ENCODE measurements around the gene OSM.

OSM gene

DNA sequence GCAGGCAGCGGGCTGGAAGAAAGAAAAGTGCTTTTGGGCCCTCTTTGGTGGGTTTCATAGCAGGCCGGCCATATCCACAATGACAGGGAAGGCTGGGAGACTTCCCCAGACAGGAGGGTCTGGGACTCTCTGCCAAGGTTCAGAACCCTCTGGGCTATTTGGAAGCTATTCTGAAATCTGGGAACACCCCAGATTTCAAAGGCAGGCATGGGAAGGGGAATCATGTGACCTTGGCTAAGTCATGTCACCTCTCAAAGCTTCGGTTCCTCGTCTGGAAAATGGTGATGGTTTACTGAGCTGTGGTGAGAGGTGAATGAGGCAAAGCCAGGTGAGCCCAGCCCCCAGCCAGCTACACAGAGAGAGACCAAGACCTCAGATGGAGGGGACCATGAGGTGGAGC is 18.0 kb upstream of the OSM start:
- H3K36me3 ChIP-seq (ENCODE audit: insufficient read depth, low read length) = no peaks in the 10 kb centered on the region
- H3K9me3 ChIP-seq (ENCODE audit: control insufficient read depth, insufficient read depth, low read length) = no peaks in the 10 kb centered on the region
- H3K4me1 ChIP-seq (ENCODE audit: insufficient read depth, low read length) = no peaks in the 10 kb centered on the region
- no peak overlapping the region for H3K9ac ChIP-seq (ENCODE audit: low read depth, low read length)

DNA sequence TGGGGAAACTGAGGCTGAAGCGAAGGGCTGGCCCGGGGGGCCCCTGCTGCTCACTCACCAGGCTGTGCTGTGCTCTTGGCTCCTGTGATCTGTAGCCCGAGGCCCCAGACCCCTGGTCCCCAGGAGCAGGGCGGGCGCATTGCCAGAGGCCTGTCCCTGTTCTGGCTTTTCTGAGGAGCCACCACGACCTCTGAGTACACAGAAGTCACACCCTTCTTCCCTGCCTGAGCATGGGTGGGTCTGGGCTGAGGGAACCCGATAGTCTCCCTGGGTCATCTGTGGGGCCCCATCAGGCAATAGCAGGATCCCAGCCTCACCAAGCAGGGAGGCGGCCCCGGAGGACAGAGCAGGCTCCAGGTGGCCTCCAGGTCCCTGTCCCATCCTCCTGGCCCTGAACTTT is 17.5 kb upstream of the OSM start:
- H3K9ac ChIP-seq (ENCODE audit: low read depth, low read length) = no peak overlapping the region
- H3K9me3 ChIP-seq (ENCODE audit: control insufficient read depth, insufficient read depth, low read length) = no peaks in the 10 kb centered on the region
- no peaks in the 10 kb centered on the region for H3K36me3 ChIP-seq (ENCODE audit: insufficient read depth, low read length)
- H3K4me1 ChIP-seq (ENCODE audit: insufficient read depth, low read length) = no peaks in the 10 kb centered on the region

DNA sequence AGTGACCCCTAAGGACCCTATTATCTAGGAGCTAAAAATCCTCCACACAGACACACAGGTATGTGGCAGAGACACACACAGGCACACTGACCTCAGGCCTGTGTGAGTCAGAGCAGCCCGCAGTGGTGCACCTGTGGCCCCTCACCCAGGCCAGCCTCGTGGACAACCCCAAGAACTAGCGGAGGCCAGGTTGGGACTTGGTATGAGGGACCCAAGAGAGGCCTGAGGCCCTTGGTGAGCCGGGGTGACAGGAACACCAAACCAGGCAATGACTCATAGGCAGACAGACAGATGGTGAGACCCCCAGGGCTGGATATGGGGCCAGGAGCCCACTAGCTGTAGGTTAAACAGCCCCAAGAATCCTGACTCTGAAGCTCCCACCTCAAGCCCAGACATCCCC is 16.7 kb upstream of the OSM start:
- Histone ChIP-seq H3K4me1 (ENCODE audit: insufficient read depth, low read length) (peaks cover under 1% of the 10 kb centered on the region; the same call in 1 of the 2 replicates), H3K9me3 (ENCODE audit: control insufficient read depth, insufficient read depth, low read length) (no peaks in the 10 kb centered on the region), H3K36me3 (ENCODE audit: insufficient read depth, low read length) (no peaks in the 10 kb centered on the region), H3K9ac (ENCODE audit: low read depth, low read length) (no peak overlapping the region)

DNA sequence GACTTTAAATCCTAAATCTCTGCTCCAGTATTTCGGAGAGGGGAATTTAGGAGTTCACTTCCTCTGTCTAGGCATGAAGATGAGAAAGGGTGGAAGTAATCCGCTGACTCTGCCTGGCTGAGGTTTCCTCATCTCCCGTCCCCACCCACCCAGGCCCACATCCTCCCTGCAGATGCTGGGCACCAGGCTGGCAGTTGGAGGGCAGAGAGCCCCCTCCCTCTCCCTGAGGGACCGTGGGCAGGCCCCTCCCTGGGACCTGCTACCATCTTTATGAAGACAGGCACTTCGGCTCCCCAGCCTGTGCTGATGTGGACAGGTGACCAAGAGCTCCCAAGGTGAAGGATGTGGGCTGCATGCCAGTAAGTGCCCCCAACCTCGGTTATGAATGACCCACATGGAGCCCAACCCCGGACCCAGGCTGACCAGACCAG is 16.0 kb upstream of the OSM start:
- Histone ChIP-seq H3K9me3 (ENCODE audit: control insufficient read depth, insufficient read depth, low read length) (no peaks in the 10 kb centered on the region), H3K36me3 (ENCODE audit: insufficient read depth, low read length) (no peaks in the 10 kb centered on the region), H3K4me1 (ENCODE audit: insufficient read depth, low read length) (peaks cover 8% of the 10 kb centered on the region; the same call in 1 of the 2 replicates), H3K9ac (ENCODE audit: low read depth, low read length) (no peak overlapping the region)

DNA sequence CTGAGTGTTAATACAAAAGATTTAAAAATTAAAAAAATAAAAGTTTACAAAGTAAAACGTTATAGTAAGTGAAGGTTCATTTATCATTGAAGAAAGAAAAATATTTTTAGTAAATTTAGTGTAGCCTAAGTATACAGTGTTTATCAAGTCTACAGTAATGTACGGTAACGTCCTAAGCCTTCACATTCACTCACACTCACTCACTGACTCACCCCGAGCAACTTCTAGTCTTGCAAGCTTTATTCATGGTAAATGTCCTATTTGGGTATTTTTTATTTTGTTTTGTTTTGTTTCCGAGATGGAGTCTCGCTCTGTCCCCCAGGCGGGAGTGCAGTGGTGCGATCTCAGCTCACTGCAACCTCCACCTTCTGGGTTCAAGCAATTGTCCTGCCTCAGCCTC is 13.9 kb upstream of the OSM start:
- Histone ChIP-seq H3K9me3 (ENCODE audit: control insufficient read depth, insufficient read depth, low read length) (no peaks in the 10 kb centered on the region), H3K9ac (ENCODE audit: low read depth, low read length) (no peak overlapping the region), H3K4me1 (ENCODE audit: insufficient read depth, low read length) (peaks cover 16% of the 10 kb centered on the region), H3K36me3 (ENCODE audit: insufficient read depth, low read length) (no peaks in the 10 kb centered on the region)

DNA sequence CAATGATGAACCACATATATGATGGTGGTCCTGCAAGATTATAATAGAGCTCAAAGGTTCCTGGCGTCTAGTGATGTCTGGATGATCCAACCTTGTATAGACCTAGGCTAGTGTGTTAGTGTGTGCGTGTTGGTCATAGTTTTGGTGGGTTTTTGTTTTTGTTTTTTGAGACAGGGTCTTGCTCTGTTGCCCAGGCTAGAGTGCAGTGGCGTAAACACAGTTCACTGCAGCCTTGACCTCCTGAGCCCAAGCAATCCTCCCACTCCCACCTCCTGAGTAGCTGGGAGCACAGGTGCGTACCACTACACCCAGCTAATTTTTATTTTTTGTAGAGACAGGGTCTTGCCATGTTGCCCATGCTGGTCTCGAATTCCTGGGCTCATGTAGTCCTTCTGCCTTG is 13.3 kb upstream of the OSM start:
- Histone ChIP-seq H3K9ac (ENCODE audit: low read depth, low read length) (no peak overlapping the region), H3K36me3 (ENCODE audit: insufficient read depth, low read length) (no peaks in the 10 kb centered on the region), H3K4me1 (ENCODE audit: insufficient read depth, low read length) (peaks cover 18% of the 10 kb centered on the region), H3K9me3 (ENCODE audit: control insufficient read depth, insufficient read depth, low read length) (no peaks in the 10 kb centered on the region)

DNA sequence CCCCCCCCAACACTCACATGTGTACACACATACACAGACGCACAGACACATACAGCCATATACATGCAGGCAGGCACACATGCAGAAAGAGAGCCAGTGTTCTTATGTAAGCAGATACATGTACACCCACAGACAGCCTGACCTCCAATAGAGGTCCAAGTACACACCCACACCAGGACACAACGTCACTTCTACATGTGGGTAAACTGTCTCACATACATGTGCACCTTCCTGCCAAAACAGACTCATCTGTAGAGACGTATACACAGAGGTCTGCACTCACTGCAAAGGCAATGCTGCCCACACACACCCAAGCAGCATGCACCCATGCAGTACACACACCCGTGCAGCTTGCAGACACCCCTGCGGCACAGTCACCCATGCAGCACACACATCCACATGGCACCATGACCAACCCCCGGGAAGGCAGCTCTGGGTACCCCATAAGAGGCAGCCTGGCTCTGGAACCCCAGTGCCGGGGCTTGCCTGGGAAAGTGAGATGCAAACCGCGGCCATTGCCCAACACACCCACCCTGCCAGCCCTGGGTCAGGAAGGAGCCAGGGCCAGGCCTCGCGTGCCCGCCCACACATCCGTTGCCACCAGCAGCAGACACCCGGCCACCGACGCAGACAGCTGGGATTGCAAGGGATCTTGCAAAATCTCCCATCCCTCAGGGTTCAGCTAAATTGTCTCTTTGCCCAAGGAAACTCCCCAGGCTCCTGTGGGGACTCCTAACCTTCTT is 12.6 kb upstream of the OSM start:
- peaks cover 18% of the 10 kb centered on the region for H3K4me1 ChIP-seq (ENCODE audit: insufficient read depth, low read length)
- H3K36me3 ChIP-seq (ENCODE audit: insufficient read depth, low read length) = no peaks in the 10 kb centered on the region
- no peaks in the 10 kb centered on the region for H3K9me3 ChIP-seq (ENCODE audit: control insufficient read depth, insufficient read depth, low read length)
- no peak overlapping the region for H3K9ac ChIP-seq (ENCODE audit: low read depth, low read length)

DNA sequence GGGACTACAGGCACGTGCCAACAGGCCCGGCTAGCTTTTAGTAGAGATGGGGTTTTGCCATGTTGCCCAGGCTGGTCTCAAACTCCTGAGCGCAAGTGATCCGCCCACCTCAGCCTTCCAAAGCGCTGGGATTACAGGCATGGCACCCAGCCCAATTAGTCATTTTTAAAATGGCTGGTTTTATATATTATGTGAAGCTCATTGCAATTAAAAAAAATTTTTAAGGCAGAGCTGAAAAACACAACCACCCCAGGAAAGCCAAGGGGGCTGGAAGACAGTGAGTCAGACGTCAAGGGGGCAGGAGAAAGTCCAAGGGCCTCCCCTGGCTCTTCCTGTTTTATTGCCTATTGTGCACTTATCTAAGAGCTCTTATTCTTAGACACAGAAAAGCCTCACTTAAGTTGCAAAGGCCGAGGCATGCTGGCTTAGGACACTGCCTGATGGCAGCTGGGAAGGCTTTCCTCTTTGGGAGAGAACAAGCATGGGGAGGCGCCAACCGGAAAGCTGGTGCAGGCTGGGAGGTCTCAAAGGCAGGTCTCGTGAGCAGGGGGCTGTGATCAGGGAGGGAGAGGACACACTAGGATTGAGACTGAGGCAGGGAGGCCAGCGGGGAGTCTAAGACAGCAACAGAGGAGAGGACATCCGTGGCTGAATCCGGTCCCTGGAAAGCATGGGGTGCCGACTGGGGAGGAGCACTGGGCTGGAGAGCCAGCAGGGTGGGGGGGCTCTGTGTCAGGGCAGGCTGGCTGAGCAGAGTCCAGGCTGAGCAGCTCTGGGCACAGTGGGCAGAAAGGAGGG is 11.1 kb upstream of the OSM start:
- Histone ChIP-seq H3K36me3 (ENCODE audit: insufficient read depth, low read length) (no peaks in the 10 kb centered on the region), H3K4me1 (ENCODE audit: insufficient read depth, low read length) (peaks cover 18% of the 10 kb centered on the region), H3K9me3 (ENCODE audit: control insufficient read depth, insufficient read depth, low read length) (no peaks in the 10 kb centered on the region), H3K9ac (ENCODE audit: low read depth, low read length) (peak overlapping the region; percentile 7; the same call in 1 of the 2 replicates)

DNA sequence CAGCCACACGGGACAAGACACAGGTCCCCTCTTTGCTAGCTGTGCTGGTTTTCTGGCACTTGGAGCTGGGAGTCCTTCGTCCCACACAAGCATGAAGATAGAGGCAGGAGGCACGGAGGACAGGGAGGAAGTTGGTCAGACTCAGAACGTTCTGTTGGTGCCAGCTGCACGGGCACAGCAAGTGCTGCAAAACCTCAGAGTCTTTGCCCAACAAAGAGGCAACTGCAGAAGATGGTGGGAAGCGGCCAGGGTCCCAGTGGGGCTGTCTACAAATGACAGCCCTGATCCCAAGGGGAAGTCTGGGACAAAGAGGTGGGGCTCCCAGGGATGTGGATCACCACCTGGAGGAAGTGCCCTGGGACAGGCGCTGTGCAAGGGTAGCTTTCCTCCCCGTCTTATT is 9.4 kb upstream of the OSM start:
- no peaks in the 10 kb centered on the region for H3K36me3 ChIP-seq (ENCODE audit: insufficient read depth, low read length)
- H3K9me3 ChIP-seq (ENCODE audit: control insufficient read depth, insufficient read depth, low read length) = no peaks in the 10 kb centered on the region
- no peak overlapping the region for H3K9ac ChIP-seq (ENCODE audit: low read depth, low read length)
- peaks cover 18% of the 10 kb centered on the region for H3K4me1 ChIP-seq (ENCODE audit: insufficient read depth, low read length)

DNA sequence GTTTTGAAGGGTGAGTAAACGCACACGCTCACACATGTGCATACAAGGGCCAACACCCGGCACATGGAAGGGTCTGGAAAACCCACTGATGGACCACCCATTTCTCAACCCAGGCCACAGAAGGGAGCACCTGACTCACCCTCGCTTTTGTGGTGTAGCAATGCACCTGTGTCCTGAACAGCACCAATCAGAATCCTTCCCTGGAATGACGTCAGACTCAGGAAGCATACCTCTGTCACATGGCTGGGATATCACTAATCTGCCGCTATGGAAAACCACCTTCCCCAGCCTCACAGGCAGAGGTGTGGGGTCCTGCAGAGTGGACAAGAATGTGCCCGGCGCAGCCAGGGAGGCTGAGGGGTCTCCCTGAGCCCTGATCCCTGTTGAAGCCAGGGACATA is 9.0 kb upstream of the OSM start:
- peaks cover 18% of the 10 kb centered on the region for H3K4me1 ChIP-seq (ENCODE audit: insufficient read depth, low read length)
- no peaks in the 10 kb centered on the region for H3K36me3 ChIP-seq (ENCODE audit: insufficient read depth, low read length)
- H3K9me3 ChIP-seq (ENCODE audit: control insufficient read depth, insufficient read depth, low read length) = no peaks in the 10 kb centered on the region
- no peak overlapping the region for H3K9ac ChIP-seq (ENCODE audit: low read depth, low read length)

DNA sequence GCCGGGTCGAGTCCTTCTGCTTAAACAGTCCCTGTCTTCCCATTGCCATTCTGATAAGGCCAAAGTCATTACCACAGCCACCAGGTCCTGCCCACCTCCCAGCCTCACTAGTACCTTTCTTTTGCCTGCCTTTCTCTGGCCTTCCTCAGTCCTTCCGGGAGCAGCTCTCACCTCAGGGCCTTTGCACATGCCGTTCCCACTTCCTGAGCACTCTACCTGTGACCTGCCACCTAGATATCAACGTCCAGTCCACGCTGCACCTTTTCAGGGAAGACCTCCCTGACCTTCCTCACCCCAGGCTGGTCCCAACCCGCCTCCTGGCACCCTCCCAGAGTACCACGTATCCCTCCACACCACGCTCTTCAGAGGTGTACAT is 7.8 kb upstream of the OSM start:
- Histone ChIP-seq H3K36me3 (ENCODE audit: insufficient read depth, low read length) (no peaks in the 10 kb centered on the region), H3K4me1 (ENCODE audit: insufficient read depth, low read length) (peaks cover 18% of the 10 kb centered on the region), H3K9ac (ENCODE audit: low read depth, low read length) (no peak overlapping the region), H3K9me3 (ENCODE audit: control insufficient read depth, insufficient read depth, low read length) (no peaks in the 10 kb centered on the region)

DNA sequence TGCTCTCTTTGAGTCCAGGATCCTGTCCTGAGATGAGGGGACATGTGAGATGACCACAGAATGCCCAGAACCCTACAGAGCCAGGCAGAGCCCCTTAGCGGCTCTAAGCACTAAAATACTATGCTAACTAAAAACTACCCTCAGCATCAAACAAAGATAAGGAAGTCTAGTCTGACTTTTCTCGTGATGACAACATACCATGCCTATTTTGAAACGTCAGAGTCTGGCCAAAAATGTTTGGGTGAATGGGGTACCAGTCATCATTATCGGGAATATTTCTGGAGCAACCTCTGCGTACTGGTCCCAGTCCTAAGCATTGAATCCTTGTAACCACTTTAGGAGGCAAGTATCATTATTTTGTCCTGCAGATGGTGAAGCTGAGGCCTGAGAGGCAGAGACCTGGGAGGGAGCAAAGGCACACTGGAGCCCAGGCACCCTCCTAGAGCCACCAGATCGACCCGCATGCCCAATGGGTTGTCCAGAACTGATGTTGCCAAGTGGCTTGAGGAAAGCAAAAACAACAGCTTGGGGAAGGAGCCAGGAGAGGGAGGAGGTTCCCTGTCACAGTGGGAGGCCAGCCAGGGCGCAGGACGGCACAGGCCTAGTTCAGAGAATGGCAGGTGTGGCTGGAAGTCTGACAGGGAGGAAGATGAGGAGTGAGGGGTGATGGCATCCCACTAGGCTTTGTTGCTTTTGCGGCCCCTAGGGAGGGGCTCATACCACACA is 7.2 kb upstream of the OSM start:
- Histone ChIP-seq H3K9me3 (ENCODE audit: control insufficient read depth, insufficient read depth, low read length) (no peaks in the 10 kb centered on the region), H3K36me3 (ENCODE audit: insufficient read depth, low read length) (no peaks in the 10 kb centered on the region), H3K9ac (ENCODE audit: low read depth, low read length) (no peak overlapping the region), H3K4me1 (ENCODE audit: insufficient read depth, low read length) (peaks cover 18% of the 10 kb centered on the region)

DNA sequence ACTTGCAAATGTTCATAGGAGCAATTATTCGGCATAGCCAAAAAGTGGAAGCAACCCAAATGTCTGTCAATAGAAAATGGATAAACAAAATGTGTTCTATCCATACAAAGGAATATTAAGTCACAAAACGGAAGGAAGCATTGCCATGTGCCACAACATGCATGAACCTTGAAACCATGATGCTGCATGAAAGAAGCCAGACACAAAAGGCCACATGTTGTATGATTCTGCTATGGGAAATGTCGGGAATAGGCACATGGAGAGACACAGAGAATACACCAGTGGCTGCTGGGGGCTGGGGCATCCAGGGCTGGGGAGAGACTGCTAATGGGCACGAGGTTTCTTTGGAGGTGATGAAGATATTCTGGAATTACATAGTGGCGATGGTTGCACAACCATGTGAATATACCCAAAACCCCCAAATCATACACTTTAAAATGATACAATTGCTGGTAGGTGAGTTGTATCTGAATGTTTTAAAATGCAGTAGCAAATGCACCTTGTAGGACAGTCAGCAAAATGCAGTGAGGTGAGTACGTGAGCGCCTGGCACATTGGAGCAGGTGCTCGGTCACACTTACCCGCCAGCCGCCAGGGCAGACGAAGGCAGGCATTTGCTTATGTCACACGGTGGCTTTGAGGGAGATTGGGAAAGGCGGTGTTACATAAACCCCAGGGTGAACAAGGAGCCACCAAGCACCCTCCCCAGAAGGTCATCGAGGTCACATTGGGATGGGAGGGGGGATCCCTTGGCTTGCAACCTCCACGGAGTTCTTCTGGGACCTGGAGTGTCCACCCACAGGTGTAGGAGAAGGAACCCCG is 6.3 kb upstream of the OSM start:
- H3K36me3 ChIP-seq (ENCODE audit: insufficient read depth, low read length) = no peaks in the 10 kb centered on the region
- no peak overlapping the region for H3K9ac ChIP-seq (ENCODE audit: low read depth, low read length)
- peaks cover 14% of the 10 kb centered on the region for H3K4me1 ChIP-seq (ENCODE audit: insufficient read depth, low read length)
- no peaks in the 10 kb centered on the region for H3K9me3 ChIP-seq (ENCODE audit: control insufficient read depth, insufficient read depth, low read length)

DNA sequence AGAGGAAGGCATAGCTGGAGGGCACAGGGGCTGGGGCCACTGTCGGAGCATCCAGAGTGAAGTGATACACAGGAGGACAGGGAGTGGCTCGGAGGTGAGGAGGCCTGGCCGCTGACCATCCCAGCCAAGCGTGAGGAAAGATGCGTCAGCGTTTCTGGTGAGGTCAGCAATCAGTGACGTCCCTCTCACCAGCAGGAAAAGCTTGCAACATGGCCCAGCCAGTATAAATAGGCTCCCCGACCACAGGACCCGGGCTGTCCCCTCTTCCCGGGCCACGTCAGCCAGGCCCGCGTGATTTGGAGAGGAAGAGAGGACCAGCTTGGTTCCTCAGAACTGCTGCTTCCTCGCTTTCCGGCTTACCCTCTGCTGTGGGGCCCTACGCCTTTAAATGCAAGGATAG is 4.2 kb upstream of the OSM start:
- Histone ChIP-seq H3K36me3 (ENCODE audit: insufficient read depth, low read length) (no peaks in the 10 kb centered on the region), H3K9me3 (ENCODE audit: control insufficient read depth, insufficient read depth, low read length) (no peaks in the 10 kb centered on the region), H3K9ac (ENCODE audit: low read depth, low read length) (no peak overlapping the region), H3K4me1 (ENCODE audit: insufficient read depth, low read length) (peaks cover 5% of the 10 kb centered on the region)

Measured in ES-I3 (cell line).